SJSA1 (cell line): ENCODE measurements around the gene VPS13D. TPM values are rescaled to one million over a fixed set of nuclear protein-coding genes. Genes with fewer than 3 reads are reported as not detected.
"Not testable (repeated sequence)": the region's sequence is repeated elsewhere in the genome, so short reads cannot be mapped to it uniquely, and the experiment has no call there.

Experiments
- DNase-seq, 2 experiments: peaks; one replicate each; pipeline ENCODE4 v3.0.0-alpha.2; 2015 to 2020; ENCODE audit warnings: low spot score in 2 of 2, low read depth in 1 of 2
- H3K27ac ChIP-seq: fragments of 250-450 bp; sonication (Bioruptor Pico); 2 replicates; pipeline ENCODE4 v1.5.1; 2020; ENCODE audit warnings: mild to moderate bottlenecking, moderate library complexity
- H3K27me3 ChIP-seq: fragments of 250-450 bp; sonication (Bioruptor Pico); replicated peaks from 2 replicates; pipeline ENCODE4 v1.5.1; 2020; ENCODE audit warnings: mild to moderate bottlenecking, moderate library complexity
- H3K36me3 ChIP-seq: fragments of 250-450 bp; sonication (Bioruptor Pico); 2 replicates; pipeline ENCODE4 v1.5.1; 2020; ENCODE audit warnings: mild to moderate bottlenecking
- H3K4me1 ChIP-seq: fragments of 250-450 bp; sonication (Bioruptor Pico); replicated peaks from 2 replicates; pipeline ENCODE4 v1.6.1; 2021; ENCODE audit warnings: mild to moderate bottlenecking
- H3K4me3 ChIP-seq: fragments of 250-450 bp; sonication (Bioruptor Pico); 2 replicates; pipeline ENCODE4 v1.5.1; 2020; ENCODE audit warnings: mild to moderate bottlenecking
- H3K9me3 ChIP-seq: fragments of 250-450 bp; sonication (Bioruptor Pico); replicated peaks from 2 replicates; pipeline ENCODE4 v1.5.1; 2020; ENCODE audit warnings: mild to moderate bottlenecking
- total RNA-seq: library from RNA; depleted of rRNA; stranded (reverse); fragments of >200 nt; shearing (Covaris generic); gene quantifications from 2 replicates; pipeline ENCODE4 v1.2.3, GENCODE V29; 2014

Gene VPS13D
- total RNA-seq, 1 experiment from 2014 or later = 12.9 TPM

DNA sequence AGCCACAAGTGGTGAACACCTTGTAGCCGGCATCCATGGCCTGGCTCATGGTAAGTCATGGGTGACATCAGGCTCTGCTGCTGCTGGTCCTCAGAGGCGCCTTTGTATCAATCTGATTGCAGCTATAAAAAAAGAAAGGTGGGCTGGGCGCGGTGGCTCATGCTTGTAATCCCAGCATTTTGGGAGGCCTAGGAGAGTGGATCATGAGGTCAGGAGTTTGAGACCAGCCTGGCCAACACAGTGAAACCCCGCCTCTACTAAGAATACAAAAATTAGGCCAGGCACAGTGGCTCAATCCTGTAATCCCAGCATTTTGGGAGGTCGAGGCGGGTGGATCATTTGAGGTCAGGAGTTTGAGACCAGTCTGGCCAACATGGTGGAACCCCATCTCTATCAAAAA, 226.3 kb downstream of the VPS13D start:
- H3K4me3 ChIP-seq = not testable (repeated sequence)

DNA sequence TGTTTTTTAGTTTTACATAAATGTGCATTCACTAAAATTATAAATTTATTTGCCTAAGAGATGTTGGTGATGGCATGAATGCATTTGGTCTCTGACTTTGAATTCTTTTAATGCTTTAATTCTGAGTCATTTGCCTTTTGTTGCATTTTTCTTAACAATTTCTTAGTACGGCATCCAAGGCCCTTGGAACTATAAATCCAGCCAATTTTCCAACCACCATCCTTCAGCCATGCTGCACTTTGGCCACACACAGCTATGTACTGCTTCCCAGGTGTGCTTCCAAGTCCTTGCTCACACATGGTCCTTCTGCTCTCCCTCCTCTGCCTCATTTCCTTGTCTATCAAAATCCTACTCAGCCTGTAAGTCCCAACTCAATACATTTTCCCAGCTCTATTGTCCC, 227.1 kb downstream of the VPS13D start:
- Histone ChIP-seq H3K27ac (peak overlapping the region; percentile 81), H3K4me3 (no peak overlapping the region), H3K4me1 (peaks cover 75% of the 10 kb centered on the region), H3K36me3 (peaks cover 3% of the 10 kb centered on the region; the same call in 1 of the 2 replicates), H3K9me3 (no peaks in the 10 kb centered on the region), H3K27me3 (no peaks in the 10 kb centered on the region)
- peak; percentile 59 to 85 for DNase-seq

More for the DNA sequence above, 226.3 kb downstream of the VPS13D start:
- H3K27me3 ChIP-seq, H3K36me3 ChIP-seq, H3K9me3 ChIP-seq, DNase-seq: not testable (repeated sequence)
- H3K4me1 ChIP-seq = peaks cover 66% of the 10 kb centered on the region
- peak overlapping the region; percentile 81 for H3K27ac ChIP-seq

DNA sequence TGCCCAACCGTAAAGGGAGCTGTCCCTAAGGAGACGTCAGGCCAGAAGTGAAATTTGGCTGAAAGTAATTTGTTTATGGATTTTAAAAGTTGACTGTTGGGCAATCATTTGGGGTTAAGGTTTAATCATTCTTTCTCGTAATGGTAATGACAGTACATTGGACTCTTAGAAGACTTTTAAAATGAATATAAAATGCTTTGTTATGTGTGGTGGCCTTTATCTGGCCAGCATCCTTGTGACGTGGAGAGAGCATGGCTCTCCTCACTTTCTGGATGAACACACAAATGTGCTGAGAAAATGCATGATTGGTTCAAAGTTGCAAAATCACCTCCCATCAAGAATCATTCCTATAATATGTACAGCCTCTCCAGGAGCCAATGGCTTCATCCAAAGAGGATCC, 227.9 kb downstream of the VPS13D start:
- Histone ChIP-seq H3K36me3 (peaks cover 10% of the 10 kb centered on the region; the same call in 1 of the 2 replicates), H3K27ac (peak overlapping the region; percentile 81), H3K27me3 (no peaks in the 10 kb centered on the region), H3K9me3 (no peaks in the 10 kb centered on the region), H3K4me3 (no peak overlapping the region), H3K4me1 (peaks cover 82% of the 10 kb centered on the region)
- DNase-seq = no peak

DNA sequence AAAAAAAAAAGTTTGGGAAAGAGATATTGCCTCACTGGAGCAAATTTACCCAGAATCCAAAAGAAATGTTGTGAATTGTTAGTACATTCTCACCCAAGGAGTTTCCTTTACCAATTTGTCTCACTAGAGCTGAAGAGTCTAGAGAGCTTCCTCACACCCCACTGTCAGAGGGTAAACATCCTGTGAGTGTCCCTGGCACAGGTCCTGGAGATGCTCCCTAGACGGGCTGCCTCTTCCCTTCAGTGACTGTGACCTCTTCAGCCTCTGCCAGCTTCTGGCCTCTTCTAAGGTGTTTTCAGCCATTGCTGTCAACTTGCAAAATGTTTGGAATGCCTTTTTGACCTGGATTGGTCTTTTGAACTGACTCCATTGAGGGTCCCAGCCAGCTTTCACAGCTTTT, 228.7 kb downstream of the VPS13D start:
- no peak for DNase-seq
- Histone ChIP-seq H3K27ac (no peak overlapping the region), H3K9me3 (no peaks in the 10 kb centered on the region), H3K4me1 (peaks cover 74% of the 10 kb centered on the region), H3K36me3 (peaks cover 10% of the 10 kb centered on the region; the same call in 1 of the 2 replicates), H3K27me3 (no peaks in the 10 kb centered on the region), H3K4me3 (no peak overlapping the region)

DNA sequence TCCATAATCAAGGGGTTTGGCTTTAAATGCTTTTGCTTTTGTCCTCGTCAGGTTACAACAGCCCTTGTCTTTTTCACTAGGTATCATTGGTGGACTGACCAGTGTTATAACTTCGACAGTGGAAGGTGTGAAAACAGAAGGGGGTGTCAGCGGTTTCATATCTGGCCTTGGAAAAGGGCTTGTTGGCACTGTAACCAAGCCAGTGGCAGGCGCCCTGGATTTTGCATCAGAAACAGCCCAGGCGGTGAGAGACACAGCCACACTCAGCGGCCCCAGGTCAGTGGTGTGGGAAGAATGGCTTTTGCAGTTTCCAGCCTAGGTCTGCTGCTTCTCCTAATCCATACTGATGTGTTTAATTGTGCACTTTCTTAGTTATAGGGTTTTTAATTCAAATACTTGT, 230.3 kb downstream of the VPS13D start:
- H3K27me3 ChIP-seq = no peaks in the 10 kb centered on the region
- no peak overlapping the region for H3K4me3 ChIP-seq
- H3K9me3 ChIP-seq = no peaks in the 10 kb centered on the region
- no peak for DNase-seq
- H3K27ac ChIP-seq = no peak overlapping the region
- H3K4me1 ChIP-seq = peaks cover 71% of the 10 kb centered on the region
- peaks cover 10% of the 10 kb centered on the region; the same call in 1 of the 2 replicates for H3K36me3 ChIP-seq

DNA sequence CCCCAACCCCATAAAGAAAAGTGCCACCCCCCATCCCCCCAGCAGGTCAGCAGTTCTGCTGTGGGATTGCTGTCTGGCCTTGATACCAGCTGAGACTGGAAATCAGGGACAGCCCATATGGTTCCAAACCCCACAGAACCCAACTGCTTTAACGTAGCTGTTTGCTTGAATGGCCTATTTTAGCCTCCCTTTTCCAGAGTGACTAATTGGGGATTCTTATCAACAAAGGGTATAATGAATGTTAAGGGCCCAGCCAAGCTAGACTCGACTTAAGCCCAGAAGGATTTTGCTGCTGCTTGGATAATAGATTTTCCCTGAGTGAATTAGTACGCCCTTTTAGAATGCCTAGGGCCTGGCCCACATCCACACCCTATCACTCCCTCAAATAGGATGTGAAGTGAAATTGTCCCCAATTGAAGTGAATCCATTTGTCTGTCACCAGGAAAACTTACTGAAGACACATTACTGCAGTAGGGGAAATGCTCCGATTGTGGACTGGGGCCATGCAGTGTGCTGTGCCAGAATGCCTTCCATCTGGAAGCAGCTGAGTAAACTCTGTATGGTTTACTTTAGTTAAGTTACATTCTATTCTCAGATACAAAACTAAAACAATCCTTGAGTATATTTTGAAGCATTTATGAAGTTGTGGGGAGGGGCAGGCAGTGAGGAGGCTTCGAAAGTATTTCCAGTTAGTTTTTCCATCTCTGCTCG, 231.2 kb downstream of the VPS13D start:
- Histone ChIP-seq H3K27me3 (no peaks in the 10 kb centered on the region), H3K4me1 (peaks cover 61% of the 10 kb centered on the region), H3K36me3 (peaks cover 10% of the 10 kb centered on the region; the same call in 1 of the 2 replicates), H3K9me3 (no peaks in the 10 kb centered on the region), H3K27ac (peak overlapping the region; percentile 41), H3K4me3 (no peak overlapping the region)
- peak in 1 of 2 experiments; percentile 19 for DNase-seq

DNA sequence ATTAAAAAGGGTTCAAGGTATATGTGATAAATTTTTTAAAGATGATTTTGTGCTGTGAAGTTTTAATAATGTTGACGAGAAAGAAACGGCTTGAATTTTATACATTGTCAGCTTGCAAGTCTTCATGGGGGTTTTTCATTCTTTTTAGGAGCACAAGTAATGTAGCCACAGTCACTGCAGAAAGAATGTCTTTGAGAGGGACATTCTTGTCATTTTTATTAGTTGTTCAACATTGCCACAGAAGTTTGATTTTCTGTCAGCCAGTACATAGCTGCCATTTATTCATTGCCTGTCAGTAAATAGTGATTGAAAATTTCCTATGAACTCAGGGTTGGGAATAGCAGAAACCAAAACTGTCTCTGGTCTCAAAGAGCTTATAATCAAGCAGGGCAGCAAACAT, 231.9 kb downstream of the VPS13D start:
- Histone ChIP-seq H3K27ac (peak overlapping the region; percentile 41), H3K27me3 (no peaks in the 10 kb centered on the region), H3K36me3 (peaks cover 10% of the 10 kb centered on the region; the same call in 1 of the 2 replicates), H3K4me3 (no peak overlapping the region), H3K4me1 (peaks cover 55% of the 10 kb centered on the region), H3K9me3 (no peaks in the 10 kb centered on the region)
- DNase-seq = no peak

DNA sequence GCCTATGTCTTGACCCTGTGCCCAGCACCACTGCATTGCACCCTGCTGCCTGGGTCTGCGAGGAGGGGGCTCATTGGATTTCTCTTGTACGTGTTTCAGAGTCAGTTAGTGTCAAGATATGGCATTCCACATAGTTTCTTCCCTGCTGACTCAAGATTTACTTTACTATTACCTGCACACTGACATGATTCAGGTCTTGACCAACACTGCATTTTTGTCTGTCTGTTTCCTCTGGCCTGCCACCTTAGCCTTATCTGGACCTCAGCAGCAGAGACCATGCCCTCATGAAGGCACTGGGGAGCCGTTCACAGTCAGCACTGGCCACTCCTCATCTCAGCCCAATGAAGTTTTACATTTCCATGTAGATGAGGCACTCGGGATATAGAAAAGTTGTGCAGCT, 232.8 kb downstream of the VPS13D start:
- Histone ChIP-seq H3K36me3 (peaks cover 10% of the 10 kb centered on the region; the same call in 1 of the 2 replicates), H3K9me3 (no peaks in the 10 kb centered on the region), H3K27ac (no peak overlapping the region), H3K27me3 (no peaks in the 10 kb centered on the region), H3K4me3 (no peak overlapping the region), H3K4me1 (peaks cover 46% of the 10 kb centered on the region)
- DNase-seq = no peak

DNA sequence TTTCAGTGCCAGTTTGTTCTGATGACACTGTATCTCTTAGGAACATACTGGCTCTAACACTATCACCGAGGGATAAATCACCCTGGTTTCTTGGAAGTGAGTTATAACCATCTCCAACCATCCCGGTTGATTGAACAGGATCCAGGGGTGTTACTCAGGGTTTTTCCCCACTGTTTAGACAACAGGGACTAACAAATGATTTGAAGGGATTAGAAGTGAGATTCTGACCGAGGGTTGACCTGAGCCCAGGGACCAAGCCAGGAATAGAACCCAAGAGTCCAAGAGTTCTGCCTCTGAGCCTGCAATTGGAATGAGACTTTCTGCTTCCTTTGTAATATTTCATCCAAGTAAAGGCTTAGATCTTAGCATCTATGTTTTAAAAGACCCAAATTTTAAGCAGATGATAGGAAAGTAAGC, 234.2 kb downstream of the VPS13D start:
- Histone ChIP-seq H3K27me3 (no peaks in the 10 kb centered on the region), H3K4me3 (no peak overlapping the region), H3K36me3 (peaks cover 10% of the 10 kb centered on the region; the same call in 1 of the 2 replicates), H3K9me3 (no peaks in the 10 kb centered on the region), H3K27ac (no peak overlapping the region), H3K4me1 (peaks cover 34% of the 10 kb centered on the region)
- no peak for DNase-seq

DNA sequence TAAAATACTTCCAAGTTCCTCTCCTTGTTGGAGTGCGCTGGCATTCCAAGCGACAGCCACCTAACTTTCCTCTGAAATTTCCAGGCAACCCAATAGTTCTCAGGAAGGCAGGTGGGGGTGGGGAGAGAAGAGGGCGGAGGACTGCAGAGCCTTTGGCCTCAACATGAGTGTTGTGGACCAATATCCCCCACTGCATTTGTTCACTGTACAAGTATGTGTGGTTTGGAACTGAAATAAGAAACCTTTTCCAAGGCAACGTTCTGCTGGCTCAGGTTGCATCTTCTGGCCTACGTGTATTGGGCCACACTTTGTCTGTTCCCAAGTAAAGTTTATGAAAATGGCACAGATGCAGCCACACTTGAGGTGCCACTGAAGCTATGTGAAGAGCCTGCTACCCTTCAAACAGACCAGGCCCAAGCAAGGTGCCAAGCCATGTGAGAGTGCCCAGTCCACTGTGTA, 234.8 kb downstream of the VPS13D start:
- Histone ChIP-seq H3K27ac (no peak overlapping the region), H3K27me3 (no peaks in the 10 kb centered on the region), H3K9me3 (no peaks in the 10 kb centered on the region), H3K4me1 (peaks cover 34% of the 10 kb centered on the region), H3K36me3 (peaks cover 10% of the 10 kb centered on the region; the same call in 1 of the 2 replicates), H3K4me3 (no peak overlapping the region)
- no peak for DNase-seq

DNA sequence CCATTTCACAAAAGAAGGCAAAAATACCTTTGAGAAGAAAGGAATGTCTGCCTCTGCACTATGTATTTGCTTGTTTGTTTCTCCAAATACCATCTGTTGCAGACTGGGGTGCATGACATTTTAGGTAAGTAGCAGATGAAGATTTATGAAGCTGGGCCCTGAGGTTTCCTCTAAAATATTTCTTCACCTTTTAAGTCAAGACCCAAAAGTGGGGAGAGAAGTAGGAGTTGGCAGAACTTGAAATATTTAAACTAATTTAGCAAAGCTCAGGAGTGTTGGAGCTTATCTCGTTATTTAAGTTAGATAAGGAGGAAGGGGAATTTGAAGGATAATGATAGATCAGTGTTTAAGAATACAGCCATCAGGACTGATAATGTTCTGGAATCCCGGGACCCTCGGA, 235.3 kb downstream of the VPS13D start:
- DNase-seq = no peak
- H3K36me3 ChIP-seq = peaks cover 10% of the 10 kb centered on the region; the same call in 1 of the 2 replicates
- no peak overlapping the region for H3K27ac ChIP-seq
- no peak overlapping the region for H3K4me3 ChIP-seq
- H3K4me1 ChIP-seq = peaks cover 34% of the 10 kb centered on the region
- no peaks in the 10 kb centered on the region for H3K27me3 ChIP-seq
- H3K9me3 ChIP-seq = no peaks in the 10 kb centered on the region

DNA sequence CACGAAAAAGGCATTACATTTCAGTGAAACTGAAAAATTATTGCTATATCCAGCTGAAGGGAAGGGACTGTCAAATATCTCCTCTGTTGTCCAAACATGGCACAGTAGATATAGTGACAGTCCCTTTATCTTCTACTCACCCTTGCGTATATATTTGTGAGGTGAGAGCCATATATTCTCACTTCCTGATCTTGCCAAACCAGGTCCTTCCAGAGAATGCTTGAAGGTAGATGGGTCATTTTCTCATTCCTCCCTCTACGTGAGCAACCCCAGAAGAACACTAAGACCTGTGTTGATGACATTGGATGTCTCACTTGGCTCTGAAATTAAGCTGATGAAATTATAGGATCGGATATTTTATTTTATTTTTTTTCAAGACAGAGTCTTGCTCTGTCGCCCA, 237.0 kb downstream of the VPS13D start:
- Histone ChIP-seq H3K4me3 (no peak overlapping the region), H3K4me1 (peaks cover 22% of the 10 kb centered on the region), H3K27me3 (no peaks in the 10 kb centered on the region), H3K27ac (no peak overlapping the region), H3K9me3 (no peaks in the 10 kb centered on the region), H3K36me3 (peaks cover 9% of the 10 kb centered on the region; the same call in 1 of the 2 replicates)
- DNase-seq = no peak

DNA sequence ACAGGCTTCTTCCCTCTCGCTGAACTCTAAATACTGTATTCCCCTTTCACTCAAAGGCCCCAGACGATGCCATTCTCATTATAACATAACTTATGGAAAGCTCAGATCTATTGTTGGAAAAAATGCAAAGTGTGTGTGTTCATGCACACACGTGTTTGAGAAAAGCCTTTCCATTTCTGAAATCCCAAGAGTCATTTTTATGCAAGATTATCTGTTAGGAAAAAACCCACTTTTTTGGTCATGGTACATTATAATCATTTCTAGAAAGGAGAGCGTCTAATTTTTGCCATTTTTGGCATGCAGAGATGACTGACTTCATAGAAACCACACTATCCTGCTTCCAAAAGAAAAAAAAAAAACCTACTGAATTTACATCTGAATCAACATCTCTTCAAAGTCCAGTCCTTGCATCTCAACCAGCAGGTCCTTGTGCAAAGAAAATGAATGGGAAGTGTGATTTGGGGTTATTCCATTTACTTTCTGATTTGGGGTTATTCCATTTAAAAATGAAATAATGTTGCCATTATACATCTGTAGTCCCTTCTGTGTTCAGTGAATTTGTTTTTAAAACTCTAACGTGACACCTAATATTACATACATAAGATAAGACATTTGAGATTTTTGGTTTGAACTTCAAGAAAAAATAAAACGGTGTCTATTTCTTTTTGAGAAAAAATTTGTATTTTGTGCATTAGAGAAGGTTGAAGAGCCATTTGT, 237.9 kb downstream of the VPS13D start:
- H3K27ac ChIP-seq = no peak overlapping the region

DNA sequence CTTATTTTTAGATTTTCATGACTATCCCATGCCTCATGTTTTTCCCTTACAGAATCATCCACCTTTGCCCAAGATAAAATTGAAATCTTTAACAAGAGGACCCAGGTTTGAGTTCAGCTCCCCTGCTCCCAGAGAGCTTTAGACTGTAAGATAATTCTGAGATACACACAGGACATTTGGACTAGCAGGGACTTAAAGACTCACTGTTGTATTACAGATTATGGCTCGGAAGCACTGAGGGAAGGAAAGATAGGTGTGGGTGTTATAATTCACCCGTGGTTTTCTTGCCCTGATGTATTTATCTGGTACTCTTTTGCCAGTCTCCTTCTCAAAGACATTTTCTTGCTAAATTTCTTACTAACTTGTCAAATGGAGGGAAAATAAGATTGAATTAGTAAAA, 238.5 kb downstream of the VPS13D start:
- Histone ChIP-seq H3K4me3 (no peak overlapping the region), H3K27me3 (no peaks in the 10 kb centered on the region), H3K4me1 (peaks cover 15% of the 10 kb centered on the region), H3K9me3 (no peaks in the 10 kb centered on the region), H3K27ac (no peak overlapping the region), H3K36me3 (no peaks in the 10 kb centered on the region)
- no peak for DNase-seq

More for the DNA sequence above, 237.9 kb downstream of the VPS13D start:
- peaks cover 13% of the 10 kb centered on the region for H3K4me1 ChIP-seq
- H3K4me3 ChIP-seq = no peak overlapping the region
- H3K27me3 ChIP-seq = no peaks in the 10 kb centered on the region
- no peaks in the 10 kb centered on the region for H3K36me3 ChIP-seq
- DNase-seq = no peak
- H3K9me3 ChIP-seq = no peaks in the 10 kb centered on the region
